Measurements from ENCODE around the gene ICAM3. TPM values are rescaled to one million over a fixed set of nuclear protein-coding genes. Genes with fewer than 3 reads are reported as not detected.

The ICAM3 gene
- total RNA-seq, 1 experiment from 2014 or later = 8.3 TPM

DNA sequence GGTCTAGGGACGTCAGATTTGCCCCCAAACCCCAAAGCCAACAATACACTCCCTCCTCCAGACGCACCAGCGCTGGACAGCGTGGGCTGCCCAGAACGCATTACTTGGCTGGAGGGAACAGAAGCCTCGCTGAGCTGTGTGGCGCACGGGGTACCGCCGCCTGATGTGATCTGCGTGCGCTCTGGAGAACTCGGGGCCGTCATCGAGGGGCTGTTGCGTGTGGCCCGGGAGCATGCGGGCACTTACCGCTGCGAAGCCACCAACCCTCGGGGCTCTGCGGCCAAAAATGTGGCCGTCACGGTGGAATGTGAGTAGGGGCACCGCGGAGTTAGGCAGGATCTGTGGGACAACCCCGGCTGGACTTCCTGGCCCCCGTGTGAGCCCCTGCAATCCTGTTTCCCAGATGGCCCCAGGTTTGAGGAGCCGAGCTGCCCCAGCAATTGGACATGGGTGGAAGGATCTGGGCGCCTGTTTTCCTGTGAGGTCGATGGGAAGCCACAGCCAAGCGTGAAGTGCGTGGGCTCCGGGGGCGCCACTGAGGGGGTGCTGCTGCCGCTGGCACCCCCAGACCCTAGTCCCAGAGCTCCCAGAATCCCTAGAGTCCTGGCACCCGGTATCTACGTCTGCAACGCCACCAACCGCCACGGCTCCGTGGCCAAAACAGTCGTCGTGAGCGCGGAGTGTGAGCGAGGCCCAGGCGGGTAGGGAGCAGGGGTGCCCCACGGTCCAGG lies 45.6 kb downstream of the ICAM3 start:
- no peak overlapping the region for H2AFZ ChIP-seq (ENCODE audit: low read depth, low read length, poor library complexity, severe bottlenecking)
- peaks cover 2 to 23% of the 10 kb centered on the region in 2 experiments; a peak in 2 of 4 replicates for H3K36me3 ChIP-seq (ENCODE audit: control insufficient read depth in 1 of 2, insufficient read depth in 2 of 2, low read length in 2 of 2)
- POLR2A ChIA-PET = no interaction called here
- H3K4me3 ChIP-seq (replicated peaks in 1 of 2; ENCODE audit: low read depth in 1 of 2, low read length in 2 of 2) = no peak overlapping the region
- no peak overlapping the region; the same call in 1 of the 2 replicates for H3K27ac ChIP-seq (ENCODE audit: low read depth, low read length)
- DNase-seq (ENCODE audit: low read depth, low spot score) (no peak), ATAC-seq (no peak)
- no peaks in the 10 kb centered on the region for H3K9me3 ChIP-seq (ENCODE audit: control insufficient read depth in 1 of 2, insufficient read depth in 1 of 2, low read depth in 1 of 2, low read length in 2 of 2)
- peaks cover 16% of the 10 kb centered on the region; the same call in 1 of the 2 replicates for H3K79me2 ChIP-seq (ENCODE audit: insufficient read depth, low read length)
- H3K4me1 ChIP-seq (ENCODE audit: control insufficient read depth in 1 of 2, insufficient read depth in 2 of 2, low read length in 2 of 2) = peaks cover 9 to 42% of the 10 kb centered on the region in 2 experiments
- CTCF ChIA-PET = no interaction called here
- no peaks in the 10 kb centered on the region for H3K9me2 ChIP-seq (ENCODE audit: insufficient read depth)
- no peak for TF ChIP-seq SRF (IDR thresholded peaks at IDR 0.05; ENCODE audit: low read depth)
- no peak for TF ChIP-seq CEBPB (IDR thresholded peaks at IDR 0.05; ENCODE audit: low read depth)
- no peak for TF ChIP-seq SIN3A (IDR thresholded peaks at IDR 0.05; ENCODE audit: low read depth)
- no peak for TF ChIP-seq ELF1 (IDR thresholded peaks at IDR 0.05; ENCODE audit: borderline replicate concordance, low read depth)
- TF ChIP-seq, protein P1, sequence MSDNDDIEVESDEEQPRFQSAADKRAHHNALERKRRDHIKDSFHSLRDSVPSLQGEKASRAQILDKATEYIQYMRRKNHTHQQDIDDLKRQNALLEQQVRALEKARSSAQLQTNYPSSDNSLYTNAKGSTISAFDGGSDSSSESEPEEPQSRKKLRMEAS (IDR thresholded peaks at IDR 0.05) = no peak
- no peak for TF ChIP-seq EZH2 (IDR thresholded peaks at IDR 0.05)
- no peak for TF ChIP-seq FOSL1 (IDR thresholded peaks at IDR 0.05; ENCODE audit: low read depth)
- no peak for TF ChIP-seq POLR2AphosphoS5 (IDR thresholded peaks at IDR 0.05; ENCODE audit: low read depth, low read length)
- TF ChIP-seq, protein P2, sequence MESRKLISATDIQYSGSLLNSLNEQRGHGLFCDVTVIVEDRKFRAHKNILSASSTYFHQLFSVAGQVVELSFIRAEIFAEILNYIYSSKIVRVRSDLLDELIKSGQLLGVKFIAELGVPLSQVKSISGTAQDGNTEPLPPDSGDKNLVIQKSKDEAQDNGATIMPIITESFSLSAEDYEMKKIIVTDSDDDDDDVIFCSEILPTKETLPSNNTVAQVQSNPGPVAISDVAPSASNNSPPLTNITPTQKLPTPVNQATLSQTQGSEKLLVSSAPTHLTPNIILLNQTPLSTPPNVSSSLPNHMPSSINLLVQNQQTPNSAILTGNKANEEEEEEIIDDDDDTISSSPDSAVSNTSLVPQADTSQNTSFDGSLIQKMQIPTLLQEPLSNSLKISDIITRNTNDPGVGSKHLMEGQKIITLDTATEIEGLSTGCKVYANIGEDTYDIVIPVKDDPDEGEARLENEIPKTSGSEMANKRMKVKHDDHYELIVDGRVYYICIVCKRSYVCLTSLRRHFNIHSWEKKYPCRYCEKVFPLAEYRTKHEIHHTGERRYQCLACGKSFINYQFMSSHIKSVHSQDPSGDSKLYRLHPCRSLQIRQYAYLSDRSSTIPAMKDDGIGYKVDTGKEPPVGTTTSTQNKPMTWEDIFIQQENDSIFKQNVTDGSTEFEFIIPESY (IDR thresholded peaks at IDR 0.05; ENCODE audit: extremely low read depth, insufficient replicate concordance, low read length) = no peak
- TF ChIP-seq TCF7L2 (IDR thresholded peaks at IDR 0.05; ENCODE audit: borderline replicate concordance, extremely low read depth, insufficient read depth, insufficient read length) = no peak
- TF ChIP-seq SP1 (IDR thresholded peaks at IDR 0.05; ENCODE audit: low read depth) = no peak
- no peak for TF ChIP-seq POLR2A (IDR thresholded peaks at IDR 0.05; ENCODE audit: borderline replicate concordance, extremely low read depth, insufficient read depth, insufficient read length)
- no peak for TF ChIP-seq RAD21 (IDR thresholded peaks at IDR 0.05; ENCODE audit: low read depth)
- TF ChIP-seq YY1 (IDR thresholded peaks at IDR 0.05; ENCODE audit: extremely low read depth, insufficient replicate concordance, low read depth, low read length) = no peak
- no peak for TF ChIP-seq EGR1 (IDR thresholded peaks at IDR 0.05; ENCODE audit: low read depth)
- TF ChIP-seq, protein P3, sequence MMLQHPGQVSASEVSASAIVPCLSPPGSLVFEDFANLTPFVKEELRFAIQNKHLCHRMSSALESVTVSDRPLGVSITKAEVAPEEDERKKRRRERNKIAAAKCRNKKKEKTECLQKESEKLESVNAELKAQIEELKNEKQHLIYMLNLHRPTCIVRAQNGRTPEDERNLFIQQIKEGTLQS (IDR thresholded peaks at IDR 0.05) = no peak
- no peak for TF ChIP-seq CBX3 (IDR thresholded peaks at IDR 0.05; ENCODE audit: low read depth)
- TF ChIP-seq JUND (IDR thresholded peaks at IDR 0.05) = no peak
- TF ChIP-seq, protein P4, sequence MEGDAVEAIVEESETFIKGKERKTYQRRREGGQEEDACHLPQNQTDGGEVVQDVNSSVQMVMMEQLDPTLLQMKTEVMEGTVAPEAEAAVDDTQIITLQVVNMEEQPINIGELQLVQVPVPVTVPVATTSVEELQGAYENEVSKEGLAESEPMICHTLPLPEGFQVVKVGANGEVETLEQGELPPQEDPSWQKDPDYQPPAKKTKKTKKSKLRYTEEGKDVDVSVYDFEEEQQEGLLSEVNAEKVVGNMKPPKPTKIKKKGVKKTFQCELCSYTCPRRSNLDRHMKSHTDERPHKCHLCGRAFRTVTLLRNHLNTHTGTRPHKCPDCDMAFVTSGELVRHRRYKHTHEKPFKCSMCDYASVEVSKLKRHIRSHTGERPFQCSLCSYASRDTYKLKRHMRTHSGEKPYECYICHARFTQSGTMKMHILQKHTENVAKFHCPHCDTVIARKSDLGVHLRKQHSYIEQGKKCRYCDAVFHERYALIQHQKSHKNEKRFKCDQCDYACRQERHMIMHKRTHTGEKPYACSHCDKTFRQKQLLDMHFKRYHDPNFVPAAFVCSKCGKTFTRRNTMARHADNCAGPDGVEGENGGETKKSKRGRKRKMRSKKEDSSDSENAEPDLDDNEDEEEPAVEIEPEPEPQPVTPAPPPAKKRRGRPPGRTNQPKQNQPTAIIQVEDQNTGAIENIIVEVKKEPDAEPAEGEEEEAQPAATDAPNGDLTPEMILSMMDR (IDR thresholded peaks at IDR 0.05 in 2 of 3, conservative IDR thresholded peaks at IDR 0.05 in 1 of 3; ENCODE audit: borderline replicate concordance in 1 of 3, insufficient read depth in 1 of 3, low read depth in 2 of 3, low read length in 2 of 3) = no peak
- TF ChIP-seq ZFX (IDR thresholded peaks at IDR 0.05) = no peak
- no peaks in the 10 kb centered on the region for H3K27me3 ChIP-seq (ENCODE audit: insufficient read depth, low read length)
- RAD21 ChIA-PET (ENCODE audit: low non-redundant PET in 1 of 2, low total read pairs in 2 of 2, uncharacterized antibody in 2 of 2, unreplicated experiment in 2 of 2) = no interaction called here
- intact Hi-C loops (cut with micrococcal nuclease) = no loop called here
- H3K4me2 ChIP-seq (ENCODE audit: low read length) = no peak overlapping the region
- no TSS peak for BruUV-seq (replicated peaks)
- H4K20me1 ChIP-seq (ENCODE audit: insufficient read depth) = no peaks in the 10 kb centered on the region
- no peak overlapping the region for H3K9ac ChIP-seq (ENCODE audit: low read length)
